DMS153 (cell line): ENCODE measurements around the gene SPAG16.

Experiments used
- DNase-seq: peaks from one replicate; lab custom pipeline; 2025; lab: John Stamatoyannopoulos, UW

SPAG16 gene

GRCh38 chr2:214069254-214069653, 785.0 kb downstream of the SPAG16 start:
- DNase-seq, result peak; percentile 36

GRCh38 chr2:214075456-214075855, 791.2 kb downstream of the SPAG16 start:
- no peak for DNase-seq

GRCh38 chr2:214076527-214076926, 792.3 kb downstream of the SPAG16 start:
- DNase-seq, result no peak

GRCh38 chr2:214077727-214078126, 793.5 kb downstream of the SPAG16 start:
- DNase-seq, result no peak

GRCh38 chr2:214079032-214079431, 794.8 kb downstream of the SPAG16 start:
- no peak for DNase-seq

GRCh38 chr2:214088536-214088935, 804.3 kb downstream of the SPAG16 start:
- DNase-seq, result no peak

- DNase-seq, result no peak
Observed at GRCh38 chr2:214096208-214096715, 812.0 kb downstream of the SPAG16 start.

- DNase-seq, result no peak
Observed at GRCh38 chr2:214098811-214099210, 814.5 kb downstream of the SPAG16 start.

GRCh38 chr2:214100488-214100887, 816.2 kb downstream of the SPAG16 start:
- DNase-seq, result no peak

GRCh38 chr2:214103276-214104001, 819.2 kb downstream of the SPAG16 start:
- peak; percentile 98 for DNase-seq

- peak; percentile 63 for DNase-seq
Observed at GRCh38 chr2:214104219-214104618, 820.0 kb downstream of the SPAG16 start.

GRCh38 chr2:214104967-214105366, 820.7 kb downstream of the SPAG16 start:
- peak; percentile 61 for DNase-seq

- no peak for DNase-seq
Observed at GRCh38 chr2:214107726-214108125, 823.5 kb downstream of the SPAG16 start.

GRCh38 chr2:214108598-214108997, 824.3 kb downstream of the SPAG16 start:
- DNase-seq, result no peak

- no peak for DNase-seq
Observed at GRCh38 chr2:214117054-214117453, 832.8 kb downstream of the SPAG16 start.

GRCh38 chr2:214126135-214126534, 841.9 kb downstream of the SPAG16 start:
- DNase-seq, result no peak

- DNase-seq, result no peak
Observed at GRCh38 chr2:214127170-214127569, 842.9 kb downstream of the SPAG16 start.

GRCh38 chr2:214127571-214127970, 843.3 kb downstream of the SPAG16 start:
- no peak for DNase-seq

- no peak for DNase-seq
Observed at GRCh38 chr2:214128040-214128439, 843.8 kb downstream of the SPAG16 start.

- DNase-seq, result no peak
Observed at GRCh38 chr2:214130114-214130513, 845.9 kb downstream of the SPAG16 start.

- DNase-seq, result no peak
Observed at GRCh38 chr2:214135966-214136365, 851.7 kb downstream of the SPAG16 start.

GRCh38 chr2:214138779-214139178, 854.5 kb downstream of the SPAG16 start:
- DNase-seq, result no peak

- no peak for DNase-seq
Observed at GRCh38 chr2:214139630-214140284, 855.5 kb downstream of the SPAG16 start.
